ENCODE results near the gene CARMIL1.

CARMIL1 gene

GRCh38 chr6:25324066-25324762 lies 45.0 kb downstream of the CARMIL1 start:
- ATAC-seq = peak; percentile 74
- TF ChIP-seq CSRNP3 (CRISPR knock-in tag; IDR thresholded peaks at IDR 0.05) (no peak), BACH2 (CRISPR knock-in tag; IDR thresholded peaks at IDR 0.05; ENCODE audit: borderline replicate concordance) (no peak), ZC3H10 (CRISPR knock-in tag; IDR thresholded peaks at IDR 0.05) (no peak), ARNTL (CRISPR knock-in tag; IDR thresholded peaks at IDR 0.05; ENCODE audit: borderline replicate concordance, low read depth) (no peak), ZNF8 (CRISPR knock-in tag; IDR thresholded peaks at IDR 0.05) (no peak), TOX (CRISPR knock-in tag; IDR thresholded peaks at IDR 0.05; ENCODE audit: borderline replicate concordance) (no peak), CREB5 (CRISPR knock-in tag; IDR thresholded peaks at IDR 0.05; ENCODE audit: low read depth) (no peak), TSHZ2 (CRISPR knock-in tag; IDR thresholded peaks at IDR 0.05) (no peak), CSDC2 (CRISPR knock-in tag; IDR thresholded peaks at IDR 0.05) (no peak), ESRRG (CRISPR knock-in tag; IDR thresholded peaks at IDR 0.05) (no peak), ZFP3 (CRISPR knock-in tag; IDR thresholded peaks at IDR 0.05) (no peak), GLIS3 (CRISPR knock-in tag; IDR thresholded peaks at IDR 0.05) (no peak), PPARA (CRISPR knock-in tag; IDR thresholded peaks at IDR 0.05; ENCODE audit: borderline replicate concordance) (no peak), TCF4 (CRISPR knock-in tag; IDR thresholded peaks at IDR 0.05; ENCODE audit: borderline replicate concordance) (no peak), ZNF565 (CRISPR knock-in tag; conservative IDR thresholded peaks at IDR 0.05; ENCODE audit: low read depth) (no peak), SNAI2 (CRISPR knock-in tag; IDR thresholded peaks at IDR 0.05) (no peak), OSR1 (CRISPR knock-in tag; IDR thresholded peaks at IDR 0.05) (no peak), POU6F1 (CRISPR knock-in tag; IDR thresholded peaks at IDR 0.05; ENCODE audit: borderline replicate concordance, low read depth) (no peak), RARB (CRISPR knock-in tag; IDR thresholded peaks at IDR 0.05) (no peak)
- TF ChIP-seq, protein P1, sequence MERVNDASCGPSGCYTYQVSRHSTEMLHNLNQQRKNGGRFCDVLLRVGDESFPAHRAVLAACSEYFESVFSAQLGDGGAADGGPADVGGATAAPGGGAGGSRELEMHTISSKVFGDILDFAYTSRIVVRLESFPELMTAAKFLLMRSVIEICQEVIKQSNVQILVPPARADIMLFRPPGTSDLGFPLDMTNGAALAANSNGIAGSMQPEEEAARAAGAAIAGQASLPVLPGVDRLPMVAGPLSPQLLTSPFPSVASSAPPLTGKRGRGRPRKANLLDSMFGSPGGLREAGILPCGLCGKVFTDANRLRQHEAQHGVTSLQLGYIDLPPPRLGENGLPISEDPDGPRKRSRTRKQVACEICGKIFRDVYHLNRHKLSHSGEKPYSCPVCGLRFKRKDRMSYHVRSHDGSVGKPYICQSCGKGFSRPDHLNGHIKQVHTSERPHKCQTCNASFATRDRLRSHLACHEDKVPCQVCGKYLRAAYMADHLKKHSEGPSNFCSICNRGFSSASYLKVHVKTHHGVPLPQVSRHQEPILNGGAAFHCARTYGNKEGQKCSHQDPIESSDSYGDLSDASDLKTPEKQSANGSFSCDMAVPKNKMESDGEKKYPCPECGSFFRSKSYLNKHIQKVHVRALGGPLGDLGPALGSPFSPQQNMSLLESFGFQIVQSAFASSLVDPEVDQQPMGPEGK (CRISPR knock-in tag; IDR thresholded peaks at IDR 0.05; ENCODE audit: borderline replicate concordance) = no peak

DNA sequence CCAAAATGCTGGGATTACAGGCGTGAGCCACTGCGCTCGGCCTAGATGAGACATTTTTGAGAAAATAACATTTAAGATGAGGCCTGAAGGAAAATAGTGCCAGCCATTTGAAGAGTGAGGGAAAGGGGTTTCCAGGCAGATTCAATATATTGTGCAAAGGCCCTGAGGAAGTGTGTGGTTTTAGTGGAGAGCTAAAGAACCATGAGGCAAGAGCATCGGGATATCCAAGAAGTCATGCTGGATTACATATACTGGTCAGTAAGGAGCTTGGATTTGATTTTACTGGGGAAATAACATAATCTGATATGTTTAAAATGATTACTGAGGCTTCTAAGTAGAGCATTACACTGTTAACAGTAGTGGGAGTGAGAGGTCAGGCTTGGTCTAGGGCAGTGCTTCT lies 47.0 kb downstream of the CARMIL1 start:
- no peak for TF ChIP-seq ZFP3 (CRISPR knock-in tag; IDR thresholded peaks at IDR 0.05)
- TF ChIP-seq ZC3H10 (CRISPR knock-in tag; IDR thresholded peaks at IDR 0.05) = no peak
- TF ChIP-seq GLIS3 (CRISPR knock-in tag; IDR thresholded peaks at IDR 0.05) = no peak
- TF ChIP-seq PPARA (CRISPR knock-in tag; IDR thresholded peaks at IDR 0.05; ENCODE audit: borderline replicate concordance) = no peak
- no peak for TF ChIP-seq ESRRG (CRISPR knock-in tag; IDR thresholded peaks at IDR 0.05)
- TF ChIP-seq ARNTL (CRISPR knock-in tag; IDR thresholded peaks at IDR 0.05; ENCODE audit: borderline replicate concordance, low read depth) = no peak
- no peak for TF ChIP-seq OSR1 (CRISPR knock-in tag; IDR thresholded peaks at IDR 0.05)
- TF ChIP-seq POU6F1 (CRISPR knock-in tag; IDR thresholded peaks at IDR 0.05; ENCODE audit: borderline replicate concordance, low read depth) = no peak
- no peak for TF ChIP-seq ZNF8 (CRISPR knock-in tag; IDR thresholded peaks at IDR 0.05)
- no peak for TF ChIP-seq TOX (CRISPR knock-in tag; IDR thresholded peaks at IDR 0.05; ENCODE audit: borderline replicate concordance)
- no peak for TF ChIP-seq ZFP30 (CRISPR knock-in tag; IDR thresholded peaks at IDR 0.05)
- no peak for TF ChIP-seq CSDC2 (CRISPR knock-in tag; IDR thresholded peaks at IDR 0.05)
- no peak for TF ChIP-seq ZNF565 (CRISPR knock-in tag; conservative IDR thresholded peaks at IDR 0.05; ENCODE audit: low read depth)
- no peak for TF ChIP-seq ISL1 (CRISPR knock-in tag; IDR thresholded peaks at IDR 0.05)
- TF ChIP-seq ZNF70 (CRISPR knock-in tag; IDR thresholded peaks at IDR 0.05) = no peak
- no peak for TF ChIP-seq BACH2 (CRISPR knock-in tag; IDR thresholded peaks at IDR 0.05; ENCODE audit: borderline replicate concordance)
- no peak for TF ChIP-seq RARB (CRISPR knock-in tag; IDR thresholded peaks at IDR 0.05)
- TF ChIP-seq SNAI2 (CRISPR knock-in tag; IDR thresholded peaks at IDR 0.05) = no peak
- no peak for TF ChIP-seq TSHZ2 (CRISPR knock-in tag; IDR thresholded peaks at IDR 0.05)
- ATAC-seq = no peak
